OCI-LY7 (cell line): ENCODE measurements around the gene CDK18. TPM values are rescaled to one million over a fixed set of nuclear protein-coding genes. Genes with fewer than 3 reads are reported as not detected.

Source experiments
- BruUV-seq: library from RNA; stranded (reverse); fragments of 400-500 nt; replicated peaks from 2 replicates; lab custom pipeline; 2021; lab: Mats Ljungman, UMichigan
- CTCF ChIA-PET: fragments of 300-600 bp; sonication (Branson Sonifier 250); formaldehyde crosslinking; loops from one replicate; lab custom pipeline; 2022; ENCODE audit warnings: antibody characterized with exemption; ENCODE audit not compliant: unreplicated experiment; lab: Charles Lee
- POLR2A ChIA-PET: fragments of 300-600 bp; sonication (Branson Sonifier 250); formaldehyde crosslinking; loops from one replicate; lab custom pipeline; 2022; ENCODE audit warnings: antibody characterized with exemption; lab: Charles Lee
- DNase-seq: peaks from one replicate; pipeline ENCODE4 v3.0.0-alpha.2; 2015; ENCODE audit warnings: low spot score
- H2AFZ ChIP-seq: fragments of 200-600 bp; sonication (generic), shearing (Covaris generic); 2 replicates; pipeline ENCODE4 v1.6.1; 2014; ENCODE audit warnings: mild to moderate bottlenecking, antibody characterized with exemption, low read length, moderate library complexity
- H3K27ac ChIP-seq: fragments of 200-600 bp; sonication (generic); 2 replicates; pipeline ENCODE4 v1.5.1; 2014; ENCODE audit warnings: mixed run types, low read depth, mild to moderate bottlenecking, moderate library complexity, low read length, inconsistent platforms; ENCODE audit not compliant: poor library complexity, severe bottlenecking
- H3K36me3 ChIP-seq: fragments of 200-600 bp; sonication (generic); 2 replicates; pipeline ENCODE4 v1.6.1; 2014; ENCODE audit warnings: mild to moderate bottlenecking, antibody characterized with exemption, low read length, moderate library complexity, mixed read lengths; ENCODE audit not compliant: insufficient read depth
- H3K4me1 ChIP-seq: fragments of 200-600 bp; sonication (generic); 2 replicates; pipeline ENCODE4 v1.5.1; 2014; ENCODE audit warnings: mild to moderate bottlenecking, low read length; ENCODE audit not compliant: insufficient read depth, poor library complexity, severe bottlenecking
- H3K4me2 ChIP-seq: fragments of 200-600 bp; sonication (generic); 2 replicates; pipeline ENCODE4 v1.6.1; 2014; ENCODE audit warnings: mild to moderate bottlenecking, low read length
- H3K4me3 ChIP-seq: fragments of 200-600 bp; sonication (generic); 2 replicates; pipeline ENCODE4 v1.5.1; 2014; ENCODE audit warnings: mild to moderate bottlenecking, low read depth, low read length; ENCODE audit not compliant: poor library complexity, severe bottlenecking
- H3K79me2 ChIP-seq: fragments of 200-600 bp; sonication (generic); 2 replicates; pipeline ENCODE4 v1.6.1; 2016; ENCODE audit warnings: low read depth, mild to moderate bottlenecking, low read length, moderate library complexity, mixed read lengths; ENCODE audit not compliant: insufficient read depth
- H3K9me2 ChIP-seq: fragments of 200-600 bp; sonication (generic); 2 replicates; pipeline ENCODE4 v1.6.1; 2016; ENCODE audit warnings: mild to moderate bottlenecking, low read length, mixed read lengths; ENCODE audit not compliant: insufficient read depth
- H3K9me3 ChIP-seq: fragments of 200-600 bp; sonication (generic); 2 replicates; pipeline ENCODE4 v1.6.1; 2014; ENCODE audit warnings: mild to moderate bottlenecking, mixed run types, low read length, mixed read lengths
- H4K20me1 ChIP-seq: fragments of 200-600 bp; sonication (generic); 2 replicates; pipeline ENCODE4 v1.6.1; 2014; ENCODE audit warnings: mild to moderate bottlenecking, antibody characterized with exemption, low read length, moderate library complexity, mixed read lengths; ENCODE audit not compliant: insufficient read depth
- EZH2phosphoT487 ChIP-seq: fragments of 200-600 bp; sonication (generic); IDR thresholded peaks from 2 replicates; pipeline ENCODE4 v1.6.1; 2018; ENCODE audit warnings: low read depth, borderline replicate concordance, mild to moderate bottlenecking, mixed run types, antibody characterized with exemption, low read length, moderate library complexity, mixed read lengths
- intact Hi-C: fragments of 100-400 bp; cut with micrococcal nuclease; formaldehyde crosslinking; loops from one replicate; pipeline ENCODE4 v1.10.0; 2022; ENCODE audit not compliant: unreplicated experiment
- total RNA-seq, 2 experiments: library from RNA; depleted of rRNA in 1 of 2; stranded (reverse); fragments of >200 nt in 1 of 2; shearing (Covaris generic) in 1 of 2; gene quantifications; 2 replicates each; pipeline ENCODE4 v1.2.3, GENCODE V29; 2014 to 2022
- TF ChIP-seq, protein P1 (sequence below): fragments of 200-600 bp; sonication (generic); conservative IDR thresholded peaks from 2 replicates; pipeline ENCODE4 v1.5.1; 2014; ENCODE audit warnings: mild to moderate bottlenecking, antibody characterized with exemption, low read length, moderate library complexity, mixed read lengths

The CDK18 gene
- total RNA-seq, 2 experiments from 2014 or later, result 10.1 to 21.2 TPM

GRCh38 chr1:205528446-205528886 is 24.0 kb downstream of the CDK18 start:
- TF ChIP-seq, protein P1, sequence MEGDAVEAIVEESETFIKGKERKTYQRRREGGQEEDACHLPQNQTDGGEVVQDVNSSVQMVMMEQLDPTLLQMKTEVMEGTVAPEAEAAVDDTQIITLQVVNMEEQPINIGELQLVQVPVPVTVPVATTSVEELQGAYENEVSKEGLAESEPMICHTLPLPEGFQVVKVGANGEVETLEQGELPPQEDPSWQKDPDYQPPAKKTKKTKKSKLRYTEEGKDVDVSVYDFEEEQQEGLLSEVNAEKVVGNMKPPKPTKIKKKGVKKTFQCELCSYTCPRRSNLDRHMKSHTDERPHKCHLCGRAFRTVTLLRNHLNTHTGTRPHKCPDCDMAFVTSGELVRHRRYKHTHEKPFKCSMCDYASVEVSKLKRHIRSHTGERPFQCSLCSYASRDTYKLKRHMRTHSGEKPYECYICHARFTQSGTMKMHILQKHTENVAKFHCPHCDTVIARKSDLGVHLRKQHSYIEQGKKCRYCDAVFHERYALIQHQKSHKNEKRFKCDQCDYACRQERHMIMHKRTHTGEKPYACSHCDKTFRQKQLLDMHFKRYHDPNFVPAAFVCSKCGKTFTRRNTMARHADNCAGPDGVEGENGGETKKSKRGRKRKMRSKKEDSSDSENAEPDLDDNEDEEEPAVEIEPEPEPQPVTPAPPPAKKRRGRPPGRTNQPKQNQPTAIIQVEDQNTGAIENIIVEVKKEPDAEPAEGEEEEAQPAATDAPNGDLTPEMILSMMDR, result no peak
- TF ChIP-seq EZH2phosphoT487, result no peak
- no peak for DNase-seq
- Histone ChIP-seq H3K27ac (no peak overlapping the region), H3K4me3 (no peak overlapping the region), H2AFZ (no peak overlapping the region), H3K4me1 (no peaks in the 10 kb centered on the region), H4K20me1 (no peaks in the 10 kb centered on the region), H3K79me2 (no peaks in the 10 kb centered on the region), H3K9me2 (no peaks in the 10 kb centered on the region), H3K4me2 (peak overlapping the region; percentile 63; the same call in 1 of the 2 replicates), H3K9me3 (no peaks in the 10 kb centered on the region), H3K36me3 (no peaks in the 10 kb centered on the region)
- BruUV-seq, result no TSS peak
- ChIA-PET CTCF (interaction anchor here (0.8 to 1.3 kb wide), 3 partner anchors 58 to 131 kb away, joined by 3 to 4 read pairs (median 3); no protein-coding TSS in a partner anchor), POLR2A (no interaction called here)
- intact Hi-C loops, result loop anchor here (2.0 to 5.0 kb wide), 3 partner anchors 64 to 184 kb away; partner anchors contain the start of gene ELK4

- H3K36me3 ChIP-seq, result no peaks in the 10 kb centered on the region
- H3K4me3 ChIP-seq, result peak overlapping the region; percentile 50
- CTCF ChIA-PET, result interaction anchor here (0.6 to 1.3 kb wide), 4 partner anchors 58 to 130 kb away, joined by 3 to 4 read pairs (median 3); no protein-coding TSS in a partner anchor
- H3K9me2 ChIP-seq, result no peaks in the 10 kb centered on the region
- H4K20me1 ChIP-seq, result no peaks in the 10 kb centered on the region
- DNase-seq, result peak; percentile 82
- intact Hi-C loops, result loop anchor here (1.0 to 5.0 kb wide), 4 partner anchors 63 to 183 kb away; partner anchors contain the start of gene ELK4
- no peaks in the 10 kb centered on the region for H3K79me2 ChIP-seq
- POLR2A ChIA-PET, result no interaction called here
- no peaks in the 10 kb centered on the region for H3K9me3 ChIP-seq
- H3K4me2 ChIP-seq, result peak overlapping the region; percentile 63
- BruUV-seq, result no TSS peak
- H2AFZ ChIP-seq, result peak overlapping the region; percentile 50; the same call in 1 of the 2 replicates
- no peak overlapping the region for H3K27ac ChIP-seq
- no peaks in the 10 kb centered on the region for H3K4me1 ChIP-seq
- TF ChIP-seq, protein P1, result peak; percentile 87
- TF ChIP-seq EZH2phosphoT487, result no peak
Observed at GRCh38 chr1:205528887-205529825, 24.7 kb downstream of the CDK18 start.
